Measurements from ENCODE around the gene CUX1. TPM values are rescaled to one million over a fixed set of nuclear protein-coding genes. Genes with fewer than 3 reads are reported as not detected.

Gene CUX1
- total RNA-seq, 1 experiment from 2014 or later, result 64.3 TPM

DNA sequence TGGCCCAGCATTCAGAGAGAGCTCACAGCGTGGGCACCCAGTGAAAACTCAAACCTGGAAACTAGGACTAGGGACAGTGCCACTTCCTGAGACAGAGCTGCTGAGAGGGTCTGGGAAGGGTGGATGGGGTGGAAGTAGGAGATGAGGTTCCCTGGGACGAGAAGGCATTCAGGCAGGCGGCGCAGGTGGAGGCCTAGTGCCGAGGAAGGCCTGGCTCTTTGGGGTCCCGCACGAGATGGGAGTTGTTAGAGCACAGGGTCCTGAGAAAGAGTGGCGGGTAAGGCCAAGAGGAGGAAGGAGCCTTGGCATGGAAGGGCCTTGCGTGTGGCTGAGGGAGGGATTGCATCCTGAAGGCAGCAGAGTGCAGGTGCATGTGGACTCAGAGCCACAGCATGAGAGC, 339.4 kb downstream of the CUX1 start (continued):
- TF ChIP-seq, protein P1, sequence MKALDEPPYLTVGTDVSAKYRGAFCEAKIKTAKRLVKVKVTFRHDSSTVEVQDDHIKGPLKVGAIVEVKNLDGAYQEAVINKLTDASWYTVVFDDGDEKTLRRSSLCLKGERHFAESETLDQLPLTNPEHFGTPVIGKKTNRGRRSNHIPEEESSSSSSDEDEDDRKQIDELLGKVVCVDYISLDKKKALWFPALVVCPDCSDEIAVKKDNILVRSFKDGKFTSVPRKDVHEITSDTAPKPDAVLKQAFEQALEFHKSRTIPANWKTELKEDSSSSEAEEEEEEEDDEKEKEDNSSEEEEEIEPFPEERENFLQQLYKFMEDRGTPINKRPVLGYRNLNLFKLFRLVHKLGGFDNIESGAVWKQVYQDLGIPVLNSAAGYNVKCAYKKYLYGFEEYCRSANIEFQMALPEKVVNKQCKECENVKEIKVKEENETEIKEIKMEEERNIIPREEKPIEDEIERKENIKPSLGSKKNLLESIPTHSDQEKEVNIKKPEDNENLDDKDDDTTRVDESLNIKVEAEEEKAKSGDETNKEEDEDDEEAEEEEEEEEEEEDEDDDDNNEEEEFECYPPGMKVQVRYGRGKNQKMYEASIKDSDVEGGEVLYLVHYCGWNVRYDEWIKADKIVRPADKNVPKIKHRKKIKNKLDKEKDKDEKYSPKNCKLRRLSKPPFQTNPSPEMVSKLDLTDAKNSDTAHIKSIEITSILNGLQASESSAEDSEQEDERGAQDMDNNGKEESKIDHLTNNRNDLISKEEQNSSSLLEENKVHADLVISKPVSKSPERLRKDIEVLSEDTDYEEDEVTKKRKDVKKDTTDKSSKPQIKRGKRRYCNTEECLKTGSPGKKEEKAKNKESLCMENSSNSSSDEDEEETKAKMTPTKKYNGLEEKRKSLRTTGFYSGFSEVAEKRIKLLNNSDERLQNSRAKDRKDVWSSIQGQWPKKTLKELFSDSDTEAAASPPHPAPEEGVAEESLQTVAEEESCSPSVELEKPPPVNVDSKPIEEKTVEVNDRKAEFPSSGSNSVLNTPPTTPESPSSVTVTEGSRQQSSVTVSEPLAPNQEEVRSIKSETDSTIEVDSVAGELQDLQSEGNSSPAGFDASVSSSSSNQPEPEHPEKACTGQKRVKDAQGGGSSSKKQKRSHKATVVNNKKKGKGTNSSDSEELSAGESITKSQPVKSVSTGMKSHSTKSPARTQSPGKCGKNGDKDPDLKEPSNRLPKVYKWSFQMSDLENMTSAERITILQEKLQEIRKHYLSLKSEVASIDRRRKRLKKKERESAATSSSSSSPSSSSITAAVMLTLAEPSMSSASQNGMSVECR (CRISPR knock-in tag; IDR thresholded peaks at IDR 0.05; ENCODE audit: borderline replicate concordance), result no peak
- TF ChIP-seq GABPB1 (CRISPR knock-in tag; IDR thresholded peaks at IDR 0.05) (no peak), ZNF138 (CRISPR knock-in tag; conservative IDR thresholded peaks at IDR 0.05) (no peak), PRRX2 (CRISPR knock-in tag; IDR thresholded peaks at IDR 0.05) (no peak), SOX15 (CRISPR knock-in tag; IDR thresholded peaks at IDR 0.05) (no peak), NR3C1 (CRISPR knock-in tag; conservative IDR thresholded peaks at IDR 0.05; ENCODE audit: low read depth) (no peak), FOXK1 (CRISPR knock-in tag; IDR thresholded peaks at IDR 0.05) (no peak), NFATC4 (CRISPR knock-in tag; IDR thresholded peaks at IDR 0.05) (no peak), ELF4 (CRISPR knock-in tag; IDR thresholded peaks at IDR 0.05; ENCODE audit: low read depth) (no peak)
- TF ChIP-seq, protein P2, sequence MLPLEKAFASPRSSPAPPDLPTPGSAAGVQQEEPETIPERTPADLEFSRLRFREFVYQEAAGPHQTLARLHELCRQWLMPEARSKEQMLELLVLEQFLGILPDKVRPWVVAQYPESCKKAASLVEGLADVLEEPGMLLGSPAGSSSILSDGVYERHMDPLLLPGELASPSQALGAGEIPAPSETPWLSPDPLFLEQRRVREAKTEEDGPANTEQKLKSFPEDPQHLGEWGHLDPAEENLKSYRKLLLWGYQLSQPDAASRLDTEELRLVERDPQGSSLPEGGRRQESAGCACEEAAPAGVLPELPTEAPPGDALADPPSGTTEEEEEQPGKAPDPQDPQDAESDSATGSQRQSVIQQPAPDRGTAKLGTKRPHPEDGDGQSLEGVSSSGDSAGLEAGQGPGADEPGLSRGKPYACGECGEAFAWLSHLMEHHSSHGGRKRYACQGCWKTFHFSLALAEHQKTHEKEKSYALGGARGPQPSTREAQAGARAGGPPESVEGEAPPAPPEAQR (CRISPR knock-in tag; IDR thresholded peaks at IDR 0.05), result no peak
- TF ChIP-seq, protein P3, sequence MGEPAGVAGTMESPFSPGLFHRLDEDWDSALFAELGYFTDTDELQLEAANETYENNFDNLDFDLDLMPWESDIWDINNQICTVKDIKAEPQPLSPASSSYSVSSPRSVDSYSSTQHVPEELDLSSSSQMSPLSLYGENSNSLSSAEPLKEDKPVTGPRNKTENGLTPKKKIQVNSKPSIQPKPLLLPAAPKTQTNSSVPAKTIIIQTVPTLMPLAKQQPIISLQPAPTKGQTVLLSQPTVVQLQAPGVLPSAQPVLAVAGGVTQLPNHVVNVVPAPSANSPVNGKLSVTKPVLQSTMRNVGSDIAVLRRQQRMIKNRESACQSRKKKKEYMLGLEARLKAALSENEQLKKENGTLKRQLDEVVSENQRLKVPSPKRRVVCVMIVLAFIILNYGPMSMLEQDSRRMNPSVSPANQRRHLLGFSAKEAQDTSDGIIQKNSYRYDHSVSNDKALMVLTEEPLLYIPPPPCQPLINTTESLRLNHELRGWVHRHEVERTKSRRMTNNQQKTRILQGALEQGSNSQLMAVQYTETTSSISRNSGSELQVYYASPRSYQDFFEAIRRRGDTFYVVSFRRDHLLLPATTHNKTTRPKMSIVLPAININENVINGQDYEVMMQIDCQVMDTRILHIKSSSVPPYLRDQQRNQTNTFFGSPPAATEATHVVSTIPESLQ (CRISPR knock-in tag; IDR thresholded peaks at IDR 0.05), result no peak
- TF ChIP-seq, protein P4, sequence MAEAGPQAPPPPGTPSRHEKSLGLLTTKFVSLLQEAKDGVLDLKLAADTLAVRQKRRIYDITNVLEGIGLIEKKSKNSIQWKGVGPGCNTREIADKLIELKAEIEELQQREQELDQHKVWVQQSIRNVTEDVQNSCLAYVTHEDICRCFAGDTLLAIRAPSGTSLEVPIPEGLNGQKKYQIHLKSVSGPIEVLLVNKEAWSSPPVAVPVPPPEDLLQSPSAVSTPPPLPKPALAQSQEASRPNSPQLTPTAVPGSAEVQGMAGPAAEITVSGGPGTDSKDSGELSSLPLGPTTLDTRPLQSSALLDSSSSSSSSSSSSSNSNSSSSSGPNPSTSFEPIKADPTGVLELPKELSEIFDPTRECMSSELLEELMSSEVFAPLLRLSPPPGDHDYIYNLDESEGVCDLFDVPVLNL (CRISPR knock-in tag; IDR thresholded peaks at IDR 0.05; ENCODE audit: borderline replicate concordance, low read depth), result no peak
- TF ChIP-seq, protein P5, sequence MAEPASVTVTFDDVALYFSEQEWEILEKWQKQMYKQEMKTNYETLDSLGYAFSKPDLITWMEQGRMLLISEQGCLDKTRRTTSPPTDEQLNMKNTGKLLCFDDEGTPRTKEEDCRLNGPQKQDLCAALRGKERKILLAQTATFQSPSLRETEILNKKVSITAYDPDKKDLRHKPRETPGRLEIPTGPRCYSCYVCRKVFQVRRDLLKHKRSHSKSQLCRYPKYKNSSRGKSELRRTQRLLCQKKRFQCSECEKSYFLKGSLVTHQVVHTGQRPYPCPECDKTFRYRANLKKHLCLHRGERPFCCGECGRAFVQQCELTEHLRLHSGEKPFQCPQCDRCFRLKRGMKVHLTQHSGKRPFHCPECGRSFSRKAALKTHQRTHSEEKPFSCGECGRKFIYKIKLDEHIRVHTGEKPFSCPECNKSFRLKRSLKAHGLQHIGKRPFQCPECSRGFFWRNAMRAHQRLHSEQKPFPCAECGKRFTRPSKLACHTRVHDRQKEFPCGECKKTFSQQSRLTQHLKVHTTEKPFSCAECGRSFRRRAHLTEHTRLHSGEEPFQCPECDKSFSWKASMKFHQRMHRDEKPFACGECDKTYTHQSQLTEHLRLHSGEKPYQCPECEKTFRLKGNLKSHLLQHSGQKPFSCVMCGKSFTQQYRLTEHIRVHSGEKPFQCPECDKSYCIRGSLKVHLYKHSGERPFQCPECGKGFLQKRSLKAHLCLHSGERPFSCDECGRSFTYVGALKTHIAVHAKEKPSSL (CRISPR knock-in tag; conservative IDR thresholded peaks at IDR 0.05), result no peak
- TF ChIP-seq, protein P6, sequence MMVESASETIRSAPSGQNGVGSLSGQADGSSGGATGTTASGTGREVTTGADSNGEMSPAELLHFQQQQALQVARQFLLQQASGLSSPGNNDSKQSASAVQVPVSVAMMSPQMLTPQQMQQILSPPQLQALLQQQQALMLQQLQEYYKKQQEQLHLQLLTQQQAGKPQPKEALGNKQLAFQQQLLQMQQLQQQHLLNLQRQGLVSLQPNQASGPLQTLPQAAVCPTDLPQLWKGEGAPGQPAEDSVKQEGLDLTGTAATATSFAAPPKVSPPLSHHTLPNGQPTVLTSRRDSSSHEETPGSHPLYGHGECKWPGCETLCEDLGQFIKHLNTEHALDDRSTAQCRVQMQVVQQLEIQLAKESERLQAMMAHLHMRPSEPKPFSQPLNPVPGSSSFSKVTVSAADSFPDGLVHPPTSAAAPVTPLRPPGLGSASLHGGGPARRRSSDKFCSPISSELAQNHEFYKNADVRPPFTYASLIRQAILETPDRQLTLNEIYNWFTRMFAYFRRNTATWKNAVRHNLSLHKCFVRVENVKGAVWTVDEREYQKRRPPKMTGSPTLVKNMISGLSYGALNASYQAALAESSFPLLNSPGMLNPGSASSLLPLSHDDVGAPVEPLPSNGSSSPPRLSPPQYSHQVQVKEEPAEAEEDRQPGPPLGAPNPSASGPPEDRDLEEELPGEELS (CRISPR knock-in tag; IDR thresholded peaks at IDR 0.05), result no peak
